HG03159 (cell line): ENCODE data around the gene PCDHGA5.
"Not testable (repeated sequence)": the region's sequence is repeated elsewhere in the genome, so short reads cannot be mapped to it uniquely, and the experiment has no call there.

Experiments
- ATAC-seq: cut with Tn5 transposase; IDR thresholded peaks from one replicate; pipeline ENCODE4 v1.9.1; 2021; ENCODE audit warnings: mild to moderate bottlenecking, moderate library complexity; ENCODE audit not compliant: unreplicated experiment

Gene PCDHGA5

DNA sequence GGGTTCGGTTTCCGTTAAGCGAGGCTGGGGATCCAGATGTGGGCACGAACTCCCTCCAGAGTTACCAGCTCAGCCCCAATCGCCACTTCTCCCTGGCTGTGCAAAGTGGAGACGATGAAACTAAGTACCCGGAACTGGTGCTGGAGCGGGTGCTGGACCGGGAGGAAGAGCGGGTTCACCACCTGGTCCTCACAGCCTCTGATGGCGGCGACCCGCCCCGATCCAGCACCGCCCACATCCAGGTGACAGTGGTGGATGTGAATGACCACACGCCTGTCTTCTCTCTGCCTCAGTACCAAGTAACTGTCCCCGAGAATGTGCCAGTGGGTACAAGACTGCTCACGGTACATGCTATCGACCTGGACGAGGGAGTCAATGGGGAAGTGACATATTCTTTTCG lies 19.4 kb downstream of the PCDHGA5 start:
- no peak for ATAC-seq

GRCh38 chr5:141384471-141385267 lies 20.7 kb downstream of the PCDHGA5 start:
- ATAC-seq: no peak

- ATAC-seq: not testable (repeated sequence)
Observed at GRCh38 chr5:141387557-141388311, 23.8 kb downstream of the PCDHGA5 start, which contains the start of gene PCDHGB4. PCDHGB4 (plus strand) TSS chr5:141387698; CDS start chr5:141387885, 187 bp downstream.

GRCh38 chr5:141388661-141389060 lies 24.7 kb downstream of the PCDHGA5 start:
- no peak for ATAC-seq

- ATAC-seq: no peak
Observed at GRCh38 chr5:141389153-141390042, 25.4 kb downstream of the PCDHGA5 start.

DNA sequence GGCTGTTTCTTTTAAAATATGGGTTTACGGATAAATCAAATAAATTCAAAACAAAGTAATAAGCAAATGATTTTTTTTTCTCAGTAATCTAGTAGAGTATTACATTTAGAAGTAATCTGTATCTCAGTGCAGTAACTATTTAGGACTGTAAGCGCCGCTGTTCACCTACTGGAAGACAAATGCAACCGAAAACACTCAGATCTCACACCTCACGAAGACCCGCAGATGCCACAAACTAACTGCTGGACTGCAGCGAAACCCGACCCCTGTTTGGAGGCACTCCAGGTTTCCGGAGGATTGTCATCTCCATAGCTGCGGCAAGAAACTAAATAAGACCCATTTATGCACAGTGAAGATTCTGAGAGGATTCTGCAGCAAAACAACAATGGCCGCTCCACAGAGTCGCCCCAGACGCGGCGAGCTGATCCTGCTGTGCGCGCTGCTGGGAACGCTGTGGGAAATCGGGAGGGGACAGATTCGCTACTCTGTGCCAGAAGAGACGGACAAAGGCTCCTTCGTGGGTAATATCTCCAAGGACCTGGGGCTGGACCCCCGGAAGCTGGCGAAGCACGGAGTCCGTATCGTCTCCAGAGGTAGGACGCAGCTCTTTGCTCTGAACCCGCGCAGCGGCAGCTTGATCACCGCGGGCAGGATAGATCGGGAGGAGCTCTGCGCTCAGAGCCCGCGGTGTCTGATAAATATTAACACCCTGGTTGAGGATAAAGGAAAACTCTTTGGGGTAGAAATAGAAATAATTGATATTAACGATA lies 28.7 kb downstream of the PCDHGA5 start, which contains the start of gene PCDHGA8:
PCDHGA8 (plus strand) TSS at position 205 of the 770 bp plus-strand sequence; CDS start at position 386, 181 bp downstream.
- ATAC-seq: no peak

- no peak for ATAC-seq
Observed at GRCh38 chr5:141393267-141393666, 29.3 kb downstream of the PCDHGA5 start.

DNA sequence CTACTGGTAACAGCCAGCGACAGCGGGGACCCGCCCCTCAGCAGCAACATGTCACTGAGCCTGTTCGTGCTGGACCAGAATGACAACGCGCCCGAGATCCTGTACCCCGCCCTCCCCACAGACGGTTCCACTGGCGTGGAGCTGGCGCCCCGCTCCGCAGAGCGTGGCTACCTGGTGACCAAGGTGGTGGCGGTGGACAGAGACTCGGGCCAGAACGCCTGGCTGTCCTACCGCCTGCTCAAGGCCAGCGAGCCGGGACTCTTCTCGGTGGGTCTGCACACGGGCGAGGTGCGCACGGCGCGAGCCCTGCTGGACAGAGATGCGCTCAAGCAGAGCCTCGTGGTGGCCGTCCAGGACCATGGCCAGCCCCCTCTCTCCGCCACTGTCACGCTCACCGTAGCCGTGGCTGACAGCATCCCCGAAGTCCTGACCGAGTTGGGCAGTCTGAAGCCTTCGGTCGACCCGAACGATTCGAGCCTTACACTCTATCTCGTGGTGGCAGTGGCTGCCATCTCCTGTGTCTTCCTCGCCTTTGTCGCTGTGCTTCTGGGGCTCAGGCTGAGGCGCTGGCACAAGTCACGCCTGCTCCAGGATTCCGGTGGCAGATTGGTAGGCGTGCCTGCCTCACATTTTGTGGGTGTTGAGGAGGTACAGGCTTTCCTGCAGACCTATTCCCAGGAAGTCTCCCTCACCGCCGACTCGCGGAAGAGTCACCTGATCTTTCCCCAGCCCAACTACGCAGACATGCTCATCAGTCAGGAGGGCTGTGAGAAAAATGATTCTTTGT lies 30.6 kb downstream of the PCDHGA5 start:
- ATAC-seq: not testable (repeated sequence)

GRCh38 chr5:141397756-141398551 lies 34.0 kb downstream of the PCDHGA5 start, which contains the start of gene PCDHGB5:
PCDHGB5 (plus strand) TSS chr5:141397947; CDS start chr5:141398128, 181 bp downstream.
- peak; percentile 92 for ATAC-seq

DNA sequence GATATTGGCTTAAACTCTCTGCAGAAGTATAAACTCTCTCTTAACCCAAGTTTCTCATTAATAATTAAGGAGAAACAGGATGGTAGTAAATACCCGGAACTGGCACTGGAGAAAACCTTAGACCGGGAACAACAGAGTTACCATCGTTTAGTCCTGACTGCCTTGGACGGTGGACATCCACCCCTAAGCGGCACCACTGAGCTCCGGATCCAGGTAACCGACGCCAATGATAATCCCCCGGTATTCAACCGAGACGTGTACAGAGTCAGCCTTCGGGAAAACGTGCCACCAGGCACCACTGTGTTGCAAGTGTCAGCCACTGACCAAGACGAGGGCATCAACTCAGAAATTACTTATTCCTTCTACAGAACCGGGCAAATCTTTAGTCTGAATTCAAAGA lies 34.6 kb downstream of the PCDHGA5 start:
- ATAC-seq: no peak

DNA sequence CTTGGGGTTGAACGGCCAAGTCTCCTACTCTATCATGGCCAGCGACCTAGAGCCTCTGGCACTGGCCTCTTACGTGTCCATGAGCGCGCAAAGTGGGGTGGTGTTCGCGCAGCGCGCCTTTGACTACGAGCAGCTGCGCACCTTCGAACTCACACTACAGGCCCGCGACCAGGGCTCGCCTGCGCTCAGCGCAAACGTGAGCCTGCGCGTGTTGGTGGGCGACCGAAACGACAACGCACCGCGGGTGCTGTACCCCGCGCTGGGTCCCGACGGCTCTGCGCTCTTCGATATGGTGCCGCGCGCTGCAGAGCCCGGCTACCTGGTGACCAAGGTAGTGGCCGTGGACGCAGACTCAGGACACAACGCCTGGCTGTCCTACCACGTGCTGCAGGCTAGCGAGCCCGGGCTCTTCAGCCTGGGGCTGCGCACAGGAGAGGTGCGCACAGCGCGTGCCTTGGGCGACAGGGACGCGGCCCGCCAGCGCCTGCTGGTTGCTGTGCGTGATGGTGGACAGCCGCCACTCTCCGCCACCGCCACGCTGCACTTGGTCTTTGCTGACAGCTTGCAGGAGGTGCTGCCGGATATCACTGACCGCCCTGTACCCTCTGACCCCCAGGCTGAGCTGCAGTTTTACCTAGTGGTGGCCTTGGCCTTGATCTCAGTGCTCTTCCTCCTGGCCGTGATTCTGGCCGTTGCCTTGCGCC lies 35.7 kb downstream of the PCDHGA5 start:
- no peak for ATAC-seq

- no peak for ATAC-seq
Observed at GRCh38 chr5:141402553-141403243, 38.7 kb downstream of the PCDHGA5 start, which contains the start of gene PCDHGA9. PCDHGA9 (plus strand) TSS chr5:141402778; CDS start chr5:141402953, 175 bp downstream.

GRCh38 chr5:141403387-141403786 lies 39.4 kb downstream of the PCDHGA5 start:
- no peak for ATAC-seq

DNA sequence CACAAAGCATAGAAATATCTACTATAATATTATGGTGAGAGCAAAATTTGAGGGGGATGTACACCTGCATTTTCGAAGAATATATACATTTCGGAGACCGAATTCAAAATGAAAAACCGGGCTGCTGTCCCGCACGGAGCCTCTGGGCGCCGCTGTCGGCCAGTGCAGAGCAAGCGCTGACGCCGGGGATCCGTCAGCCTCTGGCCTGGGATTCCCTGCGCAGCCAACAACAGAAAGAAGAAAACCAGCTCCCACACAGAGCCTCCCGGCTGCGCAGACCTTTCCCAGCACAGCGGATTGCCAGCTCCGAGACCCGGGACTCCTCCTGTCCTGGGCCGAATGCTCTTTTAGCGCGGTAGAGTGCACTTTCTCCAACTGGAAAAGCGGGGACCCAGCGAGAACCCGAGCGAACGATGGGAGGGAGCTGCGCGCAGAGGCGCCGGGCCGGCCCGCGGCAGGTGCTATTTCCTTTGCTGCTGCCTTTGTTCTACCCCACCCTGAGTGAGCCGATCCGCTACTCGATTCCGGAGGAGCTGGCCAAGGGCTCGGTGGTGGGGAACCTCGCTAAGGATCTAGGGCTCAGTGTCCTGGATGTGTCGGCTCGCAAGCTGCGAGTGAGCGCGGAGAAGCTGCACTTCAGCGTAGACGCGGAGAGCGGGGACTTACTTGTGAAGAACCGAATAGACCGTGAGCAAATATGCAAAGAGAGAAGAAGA lies 44.0 kb downstream of the PCDHGA5 start, which contains the start of gene PCDHGB6:
PCDHGB6 (plus strand) TSS at position 232 of the 716 bp plus-strand sequence; CDS start at position 414, 182 bp downstream.
- not testable (repeated sequence) for ATAC-seq

DNA sequence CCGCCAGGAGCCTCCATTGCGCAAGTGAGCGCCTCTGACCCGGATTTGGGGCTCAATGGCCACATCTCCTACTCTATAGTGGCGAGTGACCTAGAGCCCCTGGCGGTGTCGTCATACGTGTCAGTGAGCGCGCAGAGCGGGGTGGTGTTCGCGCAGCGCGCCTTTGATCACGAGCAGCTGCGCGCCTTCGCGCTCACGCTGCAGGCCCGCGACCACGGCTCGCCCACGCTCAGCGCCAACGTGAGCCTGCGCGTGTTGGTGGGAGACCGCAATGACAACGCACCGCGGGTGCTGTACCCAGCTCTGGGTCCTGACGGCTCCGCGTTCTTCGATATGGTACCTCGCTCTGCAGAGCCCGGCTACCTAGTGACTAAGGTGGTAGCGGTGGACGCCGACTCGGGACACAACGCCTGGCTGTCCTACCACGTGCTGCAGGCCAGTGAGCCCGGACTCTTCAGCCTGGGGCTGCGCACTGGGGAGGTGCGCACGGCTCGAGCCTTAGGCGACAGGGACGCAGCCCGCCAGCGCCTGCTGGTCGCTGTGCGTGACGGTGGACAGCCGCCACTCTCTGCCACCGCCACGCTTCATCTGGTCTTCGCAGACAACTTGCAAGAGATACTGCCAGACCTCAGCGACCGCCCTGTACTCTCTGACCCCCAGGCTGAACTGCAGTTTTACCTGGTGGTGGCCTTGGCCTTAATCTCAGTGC lies 45.8 kb downstream of the PCDHGA5 start:
- no peak for ATAC-seq

DNA sequence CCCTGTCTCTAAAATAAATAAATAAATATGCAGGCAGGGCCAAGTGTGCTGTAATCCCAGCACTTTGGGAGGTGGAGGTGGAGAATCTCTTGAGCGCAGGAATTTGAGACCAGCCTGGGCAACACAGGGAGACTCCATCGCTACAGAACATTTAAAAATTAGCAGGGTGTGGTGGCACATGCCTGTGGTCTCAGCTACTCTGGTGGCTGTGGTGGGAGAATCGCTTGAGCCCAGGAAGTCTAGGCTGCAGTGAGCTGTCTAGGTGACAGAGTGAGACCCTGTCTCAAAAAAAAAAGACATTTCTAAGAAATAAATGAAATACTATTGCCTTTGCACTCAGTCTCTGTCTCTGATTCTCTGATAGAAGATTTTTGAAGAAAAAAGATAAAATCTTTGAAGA lies 47.6 kb downstream of the PCDHGA5 start:
- no peak for ATAC-seq
